Measurements from ENCODE around the gene RNF17. TPM values are rescaled to one million over a fixed set of nuclear protein-coding genes. Genes with fewer than 3 reads are reported as not detected.
"Not testable (repeated sequence)": the region's sequence is repeated elsewhere in the genome, so short reads cannot be mapped to it uniquely, and the experiment has no call there.

RNF17 gene
- total and polyA plus RNA-seq, 8 donors, result 0.10 to 0.16 TPM; not detected in 6

DNA sequence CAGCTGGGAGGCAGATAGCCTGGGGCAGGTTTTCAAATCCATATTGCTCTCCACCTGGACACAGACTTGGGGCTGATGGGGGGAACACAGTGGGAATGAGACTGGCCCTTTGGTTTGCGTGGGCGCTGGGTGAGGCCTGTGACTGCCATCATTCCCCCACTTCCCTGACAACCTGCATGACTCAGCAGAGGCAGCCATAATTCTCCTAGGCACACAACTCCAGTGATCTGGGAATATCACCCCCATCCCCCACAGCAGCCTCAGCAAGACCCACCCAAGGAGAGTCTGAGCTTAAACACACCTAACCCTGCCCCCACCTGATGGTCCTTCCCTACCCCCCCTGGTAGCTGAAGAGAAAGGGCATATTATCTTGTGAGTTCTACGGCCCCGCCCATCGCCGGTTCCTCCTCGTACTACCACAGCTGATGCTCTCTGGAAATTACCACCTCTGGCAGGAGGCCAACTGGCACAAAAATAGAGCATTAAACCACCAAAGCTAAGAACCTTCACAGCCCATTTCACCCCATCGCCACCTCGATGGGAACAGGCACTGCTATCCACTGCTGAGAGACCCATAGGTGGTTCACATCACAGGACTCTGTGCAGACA is 71.0 kb downstream of the RNF17 start:
- no peaks in the 10 kb centered on the region for H3K9me3 ChIP-seq
- ATAC-seq (no peak), DNase-seq (no peak)
- no peak overlapping the region for H3K27ac ChIP-seq
- H3K36me3 ChIP-seq, result no peaks in the 10 kb centered on the region
- intact Hi-C loops (cut with DNase I), result no loop called here
- no peaks in the 10 kb centered on the region for H3K4me1 ChIP-seq
- no peak overlapping the region for H3K4me3 ChIP-seq
- peaks cover 0 to 4% of the 10 kb centered on the region in 2 donors for H3K27me3 ChIP-seq
- TF ChIP-seq, protein P1, sequence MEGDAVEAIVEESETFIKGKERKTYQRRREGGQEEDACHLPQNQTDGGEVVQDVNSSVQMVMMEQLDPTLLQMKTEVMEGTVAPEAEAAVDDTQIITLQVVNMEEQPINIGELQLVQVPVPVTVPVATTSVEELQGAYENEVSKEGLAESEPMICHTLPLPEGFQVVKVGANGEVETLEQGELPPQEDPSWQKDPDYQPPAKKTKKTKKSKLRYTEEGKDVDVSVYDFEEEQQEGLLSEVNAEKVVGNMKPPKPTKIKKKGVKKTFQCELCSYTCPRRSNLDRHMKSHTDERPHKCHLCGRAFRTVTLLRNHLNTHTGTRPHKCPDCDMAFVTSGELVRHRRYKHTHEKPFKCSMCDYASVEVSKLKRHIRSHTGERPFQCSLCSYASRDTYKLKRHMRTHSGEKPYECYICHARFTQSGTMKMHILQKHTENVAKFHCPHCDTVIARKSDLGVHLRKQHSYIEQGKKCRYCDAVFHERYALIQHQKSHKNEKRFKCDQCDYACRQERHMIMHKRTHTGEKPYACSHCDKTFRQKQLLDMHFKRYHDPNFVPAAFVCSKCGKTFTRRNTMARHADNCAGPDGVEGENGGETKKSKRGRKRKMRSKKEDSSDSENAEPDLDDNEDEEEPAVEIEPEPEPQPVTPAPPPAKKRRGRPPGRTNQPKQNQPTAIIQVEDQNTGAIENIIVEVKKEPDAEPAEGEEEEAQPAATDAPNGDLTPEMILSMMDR (IDR thresholded peaks at IDR 0.05), result no peak

DNA sequence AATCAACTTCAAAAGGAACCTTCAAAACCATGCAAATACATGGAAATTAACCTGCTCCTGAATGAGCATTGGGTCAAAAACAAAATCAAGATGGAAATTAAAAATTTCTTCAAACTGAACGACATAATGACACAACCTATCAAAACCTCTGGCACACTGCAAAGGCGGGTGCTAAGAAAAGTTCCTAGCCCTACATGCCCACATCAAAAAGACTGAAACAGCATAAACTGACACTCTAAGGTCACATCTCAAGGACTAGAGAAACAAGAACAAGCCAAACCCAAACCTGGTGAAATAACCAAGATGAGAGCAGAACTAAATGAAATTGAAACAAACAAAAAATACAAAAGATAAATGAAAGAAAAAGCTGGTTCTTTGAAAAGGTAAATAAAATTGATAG is 73.6 kb downstream of the RNF17 start:
- H3K4me3 ChIP-seq; H3K36me3 ChIP-seq; H3K27ac ChIP-seq; H3K4me1 ChIP-seq; DNase-seq; ATAC-seq; H3K9me3 ChIP-seq; intact Hi-C loops (cut with DNase I); H3K27me3 ChIP-seq: not testable (repeated sequence)

GRCh38 chr13:24842549-24843274 is 78.7 kb downstream of the RNF17 start:
- intact Hi-C loops (cut with DNase I), result no loop called here
- DNase-seq, result peak in 1 of 4 donors; percentile 35
- Histone ChIP-seq H3K27me3 (no peaks in the 10 kb centered on the region), H3K4me3 (no peak overlapping the region), H3K9me3 (no peaks in the 10 kb centered on the region), H3K4me1 (no peaks in the 10 kb centered on the region), H3K27ac (no peak overlapping the region), H3K36me3 (no peaks in the 10 kb centered on the region)
- TF ChIP-seq, protein P1 (IDR thresholded peaks at IDR 0.05), result no peak
- ATAC-seq, result peak; percentile 93

DNA sequence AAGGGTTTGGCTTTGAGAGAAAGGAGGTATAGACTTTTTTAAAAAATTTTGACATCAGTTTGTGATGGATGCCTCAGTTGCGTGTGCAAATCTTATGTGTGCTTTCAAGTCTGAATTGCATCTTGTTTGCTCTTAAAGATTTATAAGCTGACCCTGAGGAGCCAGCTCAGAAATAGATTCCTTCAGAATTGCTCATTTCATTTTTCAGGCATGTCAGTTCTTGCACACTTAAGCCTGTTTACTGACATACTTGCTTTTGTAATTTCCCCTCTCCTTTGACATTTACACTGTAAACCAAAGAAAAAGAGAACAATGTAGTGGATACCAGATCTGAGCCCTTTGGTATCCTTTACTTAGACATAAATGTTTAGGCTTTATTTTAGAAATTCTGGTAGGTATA is 87.6 kb downstream of the RNF17 start:
- peak; percentile 56 for ATAC-seq
- Histone ChIP-seq H3K4me3 (no peak overlapping the region), H3K9me3 (no peaks in the 10 kb centered on the region), H3K36me3 (no peaks in the 10 kb centered on the region), H3K27ac (no peak overlapping the region), H3K27me3 (no peaks in the 10 kb centered on the region), H3K4me1 (no peaks in the 10 kb centered on the region)
- intact Hi-C loops (cut with DNase I), result no loop called here
- TF ChIP-seq, protein P1 (IDR thresholded peaks at IDR 0.05), result no peak
- no peak for DNase-seq

DNA sequence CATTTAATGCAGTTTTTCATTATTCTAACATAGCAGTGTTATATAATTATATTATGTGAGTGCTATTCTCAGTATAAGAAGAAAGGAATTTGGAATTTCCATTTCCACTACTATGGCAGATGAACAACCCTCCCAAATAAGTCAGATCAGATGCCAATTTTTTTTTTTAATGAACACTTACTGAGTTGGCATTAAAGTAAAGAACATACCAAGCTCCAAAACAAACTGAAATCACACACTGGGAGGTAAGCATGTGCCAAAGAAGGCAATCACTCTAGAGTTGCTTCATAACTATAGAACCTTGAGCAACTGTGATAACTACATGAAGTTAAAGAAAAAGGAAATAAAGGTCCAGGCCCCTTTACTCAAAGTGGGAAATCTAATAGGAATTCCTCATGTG is 90.3 kb downstream of the RNF17 start:
- H3K36me3 ChIP-seq, result no peaks in the 10 kb centered on the region
- no peaks in the 10 kb centered on the region for H3K27me3 ChIP-seq
- intact Hi-C loops (cut with DNase I), result no loop called here
- ATAC-seq (peak; percentile 51), DNase-seq (no peak)
- H3K4me1 ChIP-seq, result no peaks in the 10 kb centered on the region
- H3K27ac ChIP-seq, result no peak overlapping the region
- no peaks in the 10 kb centered on the region for H3K9me3 ChIP-seq
- no peak overlapping the region for H3K4me3 ChIP-seq
- TF ChIP-seq, protein P1 (IDR thresholded peaks at IDR 0.05), result no peak
